GM21367 (cell line): ENCODE data around the gene NEIL3.

Experiments
- ATAC-seq: cut with Tn5 transposase; IDR thresholded peaks from one replicate; pipeline ENCODE4 v1.9.1; 2021; ENCODE audit not compliant: unreplicated experiment

The NEIL3 gene

GRCh38 chr4:177408023-177408422, 98.3 kb downstream of the NEIL3 start:
- ATAC-seq = no peak

- ATAC-seq = no peak
Measured at GRCh38 chr4:177410566-177410965, 100.9 kb downstream of the NEIL3 start.

GRCh38 chr4:177411996-177412395, 102.3 kb downstream of the NEIL3 start:
- no peak for ATAC-seq
